Subcutaneous adipose tissue (tissue), 4 donors: Measurements from ENCODE around the gene CIT. TPM values are rescaled to one million over a fixed set of nuclear protein-coding genes. Genes with fewer than 3 reads are reported as not detected.

ENCODE experiments used
- CTCF ChIP-seq: fragments of 450-650 bp; IDR thresholded peaks from one replicate; pipeline ENCODE4 v1.5.1; 2016; ENCODE audit warnings: low read depth, mild to moderate bottlenecking, control low read depth, antibody characterized with exemption, moderate library complexity
- total RNA-seq, 4 donors: library from RNA; depleted of rRNA; stranded (reverse); fragments of >200 nt; gene quantifications; one replicate each; pipeline ENCODE4 v1.1.0, GENCODE V29; 2016

The CIT gene
- total RNA-seq, 4 donors from 2014 or later: 1.3 to 5.3 (median 5.1) TPM

GRCh38 chr12:119691202-119691810 lies 185.8 kb downstream of the CIT start:
- TF ChIP-seq CTCF: no peak

- TF ChIP-seq CTCF: no peak
Measured at GRCh38 chr12:119689935-119690500, 187.1 kb downstream of the CIT start.

GRCh38 chr12:119687879-119688278 lies 189.2 kb downstream of the CIT start:
- no peak for TF ChIP-seq CTCF

- TF ChIP-seq CTCF: no peak
Measured at GRCh38 chr12:119687406-119687805, 189.7 kb downstream of the CIT start.

- TF ChIP-seq CTCF: no peak
Measured at GRCh38 chr12:119686776-119687175, 190.3 kb downstream of the CIT start.

GRCh38 chr12:119686355-119686754 lies 190.8 kb downstream of the CIT start:
- no peak for TF ChIP-seq CTCF

GRCh38 chr12:119685375-119685774 lies 191.7 kb downstream of the CIT start:
- no peak for TF ChIP-seq CTCF
